ENCODE data around the gene PHLDB1. TPM values are rescaled to one million over a fixed set of nuclear protein-coding genes. Genes with fewer than 3 reads are reported as not detected.

Gene PHLDB1
- total and polyA plus RNA-seq, 2 experiments from 2014 or later = 60.2 to 126 TPM

DNA sequence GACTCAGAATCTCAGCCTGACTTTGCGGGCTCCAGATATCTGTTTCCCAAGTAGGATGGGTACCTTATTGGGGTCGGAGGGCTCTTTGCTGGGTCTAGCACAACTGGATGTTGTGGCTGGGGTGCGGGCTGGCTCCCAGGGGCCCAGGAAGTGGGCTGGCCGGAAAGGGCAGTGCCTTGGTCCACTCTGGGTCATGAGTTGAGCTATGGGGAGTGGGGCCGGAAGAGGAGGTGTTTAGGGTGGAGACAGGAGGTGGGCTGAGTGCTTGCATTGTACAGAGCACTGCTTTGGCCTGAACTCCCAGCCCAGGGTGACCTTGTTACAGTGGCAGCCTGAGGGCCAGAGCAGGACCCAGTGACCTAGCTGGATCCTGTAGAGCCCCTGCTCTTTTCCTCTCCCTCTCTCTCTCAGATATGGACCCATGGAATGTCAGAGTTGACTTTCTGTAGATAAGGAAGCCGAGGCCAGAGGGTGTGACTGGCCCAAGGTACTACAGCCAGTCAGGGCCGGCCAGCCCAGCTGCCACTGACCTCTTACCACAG is 13.2 kb downstream of the PHLDB1 start:
- TF ChIP-seq, protein P1, sequence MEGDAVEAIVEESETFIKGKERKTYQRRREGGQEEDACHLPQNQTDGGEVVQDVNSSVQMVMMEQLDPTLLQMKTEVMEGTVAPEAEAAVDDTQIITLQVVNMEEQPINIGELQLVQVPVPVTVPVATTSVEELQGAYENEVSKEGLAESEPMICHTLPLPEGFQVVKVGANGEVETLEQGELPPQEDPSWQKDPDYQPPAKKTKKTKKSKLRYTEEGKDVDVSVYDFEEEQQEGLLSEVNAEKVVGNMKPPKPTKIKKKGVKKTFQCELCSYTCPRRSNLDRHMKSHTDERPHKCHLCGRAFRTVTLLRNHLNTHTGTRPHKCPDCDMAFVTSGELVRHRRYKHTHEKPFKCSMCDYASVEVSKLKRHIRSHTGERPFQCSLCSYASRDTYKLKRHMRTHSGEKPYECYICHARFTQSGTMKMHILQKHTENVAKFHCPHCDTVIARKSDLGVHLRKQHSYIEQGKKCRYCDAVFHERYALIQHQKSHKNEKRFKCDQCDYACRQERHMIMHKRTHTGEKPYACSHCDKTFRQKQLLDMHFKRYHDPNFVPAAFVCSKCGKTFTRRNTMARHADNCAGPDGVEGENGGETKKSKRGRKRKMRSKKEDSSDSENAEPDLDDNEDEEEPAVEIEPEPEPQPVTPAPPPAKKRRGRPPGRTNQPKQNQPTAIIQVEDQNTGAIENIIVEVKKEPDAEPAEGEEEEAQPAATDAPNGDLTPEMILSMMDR (IDR thresholded peaks at IDR 0.05; ENCODE audit: low read depth, low read length) = no peak
- peak overlapping the region; percentile 87 for H3K27ac ChIP-seq
- no peaks in the 10 kb centered on the region for H3K27me3 ChIP-seq
- H3K4me1 ChIP-seq (ENCODE audit: low read depth) = peaks cover 28% of the 10 kb centered on the region
- H3K9me3 ChIP-seq (ENCODE audit: low read depth) = no peaks in the 10 kb centered on the region
- peaks cover 4% of the 10 kb centered on the region for H3K36me3 ChIP-seq
- DNase-seq (ENCODE audit: low read depth in 1 of 2, low spot score in 1 of 2) = peak in 1 of 2 donors; percentile 41
- peak overlapping the region; percentile 84 for H3K4me3 ChIP-seq

DNA sequence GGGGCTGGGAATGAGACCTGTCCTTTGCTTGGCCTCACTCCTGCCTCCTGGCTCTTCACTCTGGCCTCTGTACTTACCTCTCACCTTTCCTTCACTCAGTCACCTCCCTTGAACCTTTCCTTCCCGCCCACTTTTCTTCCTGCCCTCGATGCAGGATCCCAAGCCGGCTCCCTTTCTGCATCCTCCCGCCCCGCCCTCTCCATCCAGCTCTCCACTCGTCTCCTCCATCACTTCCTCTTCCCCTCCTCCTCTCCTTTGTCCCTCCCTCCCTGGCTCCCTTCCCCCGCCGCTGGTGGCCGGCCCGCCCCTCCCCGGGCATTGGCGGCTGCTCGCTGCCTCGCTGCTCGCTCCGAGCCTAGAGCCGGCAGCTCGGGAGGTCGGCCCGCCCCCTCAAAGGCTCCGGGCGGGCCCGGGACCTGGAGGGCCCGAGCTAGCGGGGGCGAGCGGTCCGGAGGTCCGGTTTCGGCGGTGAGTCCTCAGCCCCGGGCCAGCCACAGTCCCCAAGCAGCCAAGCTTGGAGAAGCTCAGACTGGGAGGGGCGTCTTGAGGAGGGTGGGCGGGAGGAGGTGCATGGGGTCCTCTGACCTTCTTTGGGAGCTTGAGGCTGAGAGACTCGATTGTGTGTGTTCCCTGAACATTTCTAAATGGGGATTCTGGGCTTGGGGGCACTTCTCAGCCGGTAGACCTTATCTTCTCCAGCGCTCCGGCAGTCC is 13.8 kb downstream of the PHLDB1 start:
- Histone ChIP-seq H3K27ac (peak overlapping the region; percentile 87), H3K36me3 (peaks cover 4% of the 10 kb centered on the region), H3K4me1 (ENCODE audit: low read depth) (peaks cover 23% of the 10 kb centered on the region), H3K27me3 (no peaks in the 10 kb centered on the region), H3K9me3 (ENCODE audit: low read depth) (no peaks in the 10 kb centered on the region), H3K4me3 (peak overlapping the region; percentile 84)
- DNase-seq (ENCODE audit: low read depth in 1 of 2, low spot score in 1 of 2) = peak; percentile 92 to 94
- TF ChIP-seq, protein P1 (IDR thresholded peaks at IDR 0.05; ENCODE audit: low read depth, low read length) = no peak

DNA sequence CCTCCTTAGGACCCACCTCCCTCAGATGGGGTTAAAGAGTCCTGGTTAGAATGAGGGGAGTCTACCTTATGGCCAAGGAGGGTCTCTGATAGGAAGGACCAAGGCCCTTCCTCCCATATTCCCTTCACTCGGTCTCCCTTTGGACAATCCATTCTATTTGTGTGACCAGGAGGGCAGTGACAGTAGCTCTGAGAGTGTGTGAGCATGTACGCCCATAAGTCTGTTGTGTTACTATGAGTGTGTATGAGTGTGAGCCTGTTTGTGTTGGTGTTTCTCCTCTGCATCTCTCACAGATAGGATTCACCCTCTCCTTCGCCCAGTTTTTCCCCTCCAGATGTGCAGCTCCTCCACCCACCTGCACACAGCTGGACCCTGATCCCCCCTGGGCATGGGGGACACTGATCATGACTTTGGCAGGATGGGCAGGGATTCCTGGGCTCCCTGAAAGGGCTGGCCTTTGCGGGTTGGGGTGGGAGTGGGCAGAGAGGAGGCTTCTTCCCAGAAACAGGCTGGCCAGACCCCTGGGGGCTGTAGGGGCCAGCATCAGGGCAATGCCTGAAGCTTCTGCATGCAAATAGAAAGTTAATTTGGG is 14.5 kb downstream of the PHLDB1 start:
- Histone ChIP-seq H3K4me1 (ENCODE audit: low read depth) (peaks cover 23% of the 10 kb centered on the region), H3K36me3 (peaks cover 5% of the 10 kb centered on the region), H3K27me3 (no peaks in the 10 kb centered on the region), H3K9me3 (ENCODE audit: low read depth) (no peaks in the 10 kb centered on the region), H3K27ac (peak overlapping the region; percentile 87), H3K4me3 (peak overlapping the region; percentile 84)
- TF ChIP-seq, protein P1 (IDR thresholded peaks at IDR 0.05; ENCODE audit: low read depth, low read length) = no peak
- no peak for DNase-seq (ENCODE audit: low read depth in 1 of 2, low spot score in 1 of 2)

DNA sequence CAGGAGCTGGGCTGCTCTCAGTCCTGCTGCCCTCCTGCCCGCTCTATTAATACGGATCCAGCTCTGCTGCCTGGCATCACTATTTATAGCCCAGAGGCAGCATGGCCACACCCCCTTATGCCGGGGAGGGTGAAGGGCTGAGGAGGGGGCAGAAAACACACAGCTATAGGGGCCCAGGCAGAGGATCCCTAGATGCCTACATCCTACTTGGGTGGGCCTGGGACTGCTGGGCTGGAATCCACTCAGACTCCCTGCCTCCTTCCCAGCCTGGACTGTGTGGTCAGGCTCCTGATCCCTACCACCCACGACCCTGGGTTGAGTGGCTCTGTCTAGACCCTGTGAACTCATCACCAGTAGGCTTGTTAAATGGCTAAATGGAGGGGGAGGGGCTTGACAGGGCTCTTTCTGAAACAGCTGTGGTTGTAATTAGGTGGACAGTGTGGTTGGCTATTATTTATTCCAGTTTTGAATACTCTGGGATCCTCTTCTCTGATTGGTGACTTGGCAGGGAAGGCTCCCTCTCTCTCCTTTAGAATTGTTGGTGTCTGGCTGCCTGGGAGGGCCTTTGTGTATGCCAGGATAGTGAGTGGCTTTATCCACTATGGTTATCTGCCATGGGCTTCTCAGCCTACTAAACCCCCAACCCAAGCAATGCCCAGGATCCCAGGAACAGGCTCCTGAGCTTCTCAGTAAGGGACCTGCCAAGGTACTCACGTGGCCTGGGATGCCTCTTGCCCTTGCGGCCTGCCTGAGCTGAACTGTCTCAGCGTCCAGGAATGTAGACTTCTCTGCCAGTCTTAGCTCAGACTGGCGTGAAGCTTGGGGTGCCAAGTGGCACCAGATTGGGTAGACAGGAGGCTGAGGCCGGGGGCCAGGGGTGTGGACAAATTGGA is 15.2 kb downstream of the PHLDB1 start:
- peak overlapping the region; percentile 87 for H3K27ac ChIP-seq
- peaks cover 12% of the 10 kb centered on the region for H3K36me3 ChIP-seq
- H3K4me3 ChIP-seq = peak overlapping the region; percentile 84
- TF ChIP-seq, protein P1 (IDR thresholded peaks at IDR 0.05; ENCODE audit: low read depth, low read length) = no peak
- peaks cover 23% of the 10 kb centered on the region for H3K4me1 ChIP-seq (ENCODE audit: low read depth)
- H3K9me3 ChIP-seq (ENCODE audit: low read depth) = no peaks in the 10 kb centered on the region
- DNase-seq (ENCODE audit: low read depth in 1 of 2, low spot score in 1 of 2) = peak; percentile 55 to 61
- H3K27me3 ChIP-seq = no peaks in the 10 kb centered on the region

DNA sequence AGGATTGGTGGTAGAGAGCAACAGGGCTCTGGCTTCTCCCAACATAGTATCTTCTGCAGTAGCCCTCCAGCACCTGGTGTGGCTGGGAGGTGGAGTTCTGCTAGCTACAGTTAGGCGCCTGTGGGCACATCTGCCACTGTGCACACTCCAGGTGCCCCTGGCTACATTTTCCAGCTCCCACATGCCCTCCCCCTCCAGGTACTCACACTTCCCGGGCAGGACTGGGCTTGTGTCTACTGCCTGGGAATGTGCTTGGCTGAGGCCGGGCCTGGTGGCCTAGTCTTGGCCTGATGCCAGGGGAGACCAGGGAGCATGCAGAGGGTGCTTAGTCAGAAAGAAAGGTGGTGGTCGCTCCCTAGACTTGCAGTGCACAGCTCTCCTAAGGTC is 15.8 kb downstream of the PHLDB1 start:
- Histone ChIP-seq H3K4me3 (no peak overlapping the region), H3K4me1 (ENCODE audit: low read depth) (peaks cover 21% of the 10 kb centered on the region), H3K27me3 (no peaks in the 10 kb centered on the region), H3K27ac (peak overlapping the region; percentile 87), H3K36me3 (peaks cover 13% of the 10 kb centered on the region), H3K9me3 (ENCODE audit: low read depth) (no peaks in the 10 kb centered on the region)
- DNase-seq (ENCODE audit: low read depth in 1 of 2, low spot score in 1 of 2) = peak; percentile 49
- TF ChIP-seq, protein P1 (IDR thresholded peaks at IDR 0.05; ENCODE audit: low read depth, low read length) = no peak

Measured in cardiac muscle cell (in vitro differentiated cells and primary cell).